HepG2 (cell line): ENCODE results near the gene SOWAHD. TPM values are rescaled to one million over a fixed set of nuclear protein-coding genes. Genes with fewer than 3 reads are reported as not detected.

Source experiments
- ATAC-seq: fragments of 200-7000 bp; cut with Tn5 transposase; 3 replicates; pipeline ENCODE4 v1.9.1; 2020; ENCODE audit warnings: mild to moderate bottlenecking, moderate library complexity
- BruUV-seq: library from RNA; stranded (reverse); fragments of 400-500 nt; replicated peaks from 2 replicates; lab custom pipeline; 2021; lab: Mats Ljungman, UMichigan
- CTCF ChIA-PET: fragments of 300-600 bp; formaldehyde crosslinking; extraction: SDS; loops from one replicate; lab custom pipeline; 2021; ENCODE audit warnings: low total read pairs, inconsistent platforms, low intra/inter-chr PET ratio; lab: Yijun Ruan, JAX
- POLR2A ChIA-PET: fragments of 350-600 bp; sonication (Branson Sonifier 250); formaldehyde crosslinking; loops from one replicate; lab custom pipeline; 2020; ENCODE audit warnings: antibody characterized with exemption, inconsistent platforms; lab: Yijun Ruan, JAX
- DNase-seq: peaks from one replicate; pipeline ENCODE4 v3.0.0-alpha.2; 2015; ENCODE audit warnings: low spot score
- FAIRE-seq: peaks from 3 replicates; lab custom pipeline; 2011; peaks lifted over from hg19 to GRCh38; lab: Jason Lieb, UNC
- H2AFZ ChIP-seq: one replicate; pipeline ENCODE4 v1.6.1; 2011; ENCODE audit warnings: low read length, inconsistent platforms
- H3K27ac ChIP-seq: fragments of 300-600 bp; 3 replicates; pipeline ENCODE4 v1.8.0; 2011; ENCODE audit warnings: mixed run types, mild to moderate bottlenecking, mixed read lengths, low read length, inconsistent platforms; ENCODE audit not compliant: insufficient read depth; ENCODE audit errors: extremely low read length
- H3K27me3 ChIP-seq, 2 experiments: fragments of 200-600 bp in 1 of 2; 2 replicates in 1 of 2; 3 replicates in 1 of 2; pipeline versions ENCODE4 v1.6.0 to v1.8.0; 2011; ENCODE audit warnings: low read length in 2 of 2, mild to moderate bottlenecking in 2 of 2, moderate library complexity in 2 of 2, inconsistent platforms in 1 of 2; ENCODE audit not compliant: insufficient read depth in 2 of 2, control insufficient read depth in 1 of 2
- H3K36me3 ChIP-seq, 2 experiments: fragments of 200-600 bp in 1 of 2; replicated peaks in 1 of 2; 2 replicates in 1 of 2; 3 replicates in 1 of 2; pipeline versions ENCODE4 v1.5.1 to v1.8.0; 2011; ENCODE audit warnings: low read length in 2 of 2, inconsistent platforms in 1 of 2; ENCODE audit not compliant: insufficient read depth in 2 of 2, control insufficient read depth in 1 of 2
- H3K4me1 ChIP-seq: 2 replicates; pipeline ENCODE4 v1.5.1; 2012; ENCODE audit warnings: low read length, inconsistent platforms; ENCODE audit not compliant: insufficient read depth
- H3K4me2 ChIP-seq: 2 replicates; pipeline ENCODE4 v1.6.0; 2011; ENCODE audit warnings: low read depth, low read length, inconsistent platforms
- H3K4me3 ChIP-seq, 3 experiments: fragments of 200-600 bp in 1 of 3; sonication (generic), shearing (Covaris generic) in 1 of 3; replicated peaks in 1 of 3; 2 replicates each; pipeline ENCODE4 v1.5.1; 2011 to 2016; ENCODE audit warnings: low read length in 3 of 3, inconsistent platforms in 2 of 3, low read depth in 2 of 3, mild to moderate bottlenecking in 2 of 3, control low read depth in 1 of 3, mixed read lengths in 1 of 3; ENCODE audit not compliant: insufficient read depth in 1 of 3
- H3K79me2 ChIP-seq: one replicate; pipeline ENCODE4 v1.6.1; 2011; ENCODE audit warnings: low read length, inconsistent platforms; ENCODE audit not compliant: insufficient read depth
- H3K9ac ChIP-seq: 2 replicates; pipeline ENCODE4 v1.6.0; 2011; ENCODE audit warnings: mild to moderate bottlenecking, low read depth, low read length, inconsistent platforms; ENCODE audit not compliant: insufficient read depth
- H3K9me3 ChIP-seq: 2 replicates; pipeline ENCODE4 v1.5.1; 2012; ENCODE audit warnings: mild to moderate bottlenecking, low read length
- H4K20me1 ChIP-seq: 2 replicates; pipeline ENCODE4 v1.6.0; 2011; ENCODE audit warnings: inconsistent platforms, mild to moderate bottlenecking, low read length, moderate library complexity; ENCODE audit not compliant: insufficient read depth
- MXI1 ChIP-seq: IDR thresholded peaks from 3 replicates; pipeline ENCODE4 v1.6.1; 2012; ENCODE audit warnings: low read depth, low read length, inconsistent platforms, borderline replicate concordance
- PAF1 ChIP-seq: IDR thresholded peaks from 2 replicates; pipeline ENCODE4 v1.6.1; 2016; ENCODE audit warnings: missing genetic modification reagents, missing compliant biosample characterization
- PHF20 ChIP-seq: sonication (generic); formaldehyde crosslinking; IDR thresholded peaks from 2 replicates; pipeline ENCODE4 v1.5.0; 2020; ENCODE audit warnings: mild to moderate bottlenecking, missing genetic modification reagents
- TCF12 ChIP-seq, 2 experiments: fragments of 450-650 bp in 1 of 2; sonication (generic) in 1 of 2; formaldehyde crosslinking in 1 of 2; IDR thresholded peaks; 2 replicates each; pipeline versions ENCODE4 v1.6.1 to v1.8.0; 2017 to 2022; ENCODE audit warnings: antibody characterized with exemption in 1 of 2, mild to moderate bottlenecking in 1 of 2, missing genetic modification reagents in 1 of 2, moderate library complexity in 1 of 2
- ZNF619 ChIP-seq: sonication (generic); formaldehyde crosslinking; IDR thresholded peaks from 2 replicates; pipeline ENCODE4 v1.4.0; 2020; ENCODE audit warnings: mild to moderate bottlenecking, missing genetic modification reagents
- ZNF775 ChIP-seq: sonication (generic); formaldehyde crosslinking; IDR thresholded peaks from 2 replicates; pipeline ENCODE4 v1.4.0; 2020; ENCODE audit warnings: missing genetic modification reagents, mild to moderate bottlenecking, moderate library complexity, borderline replicate concordance
- ZSCAN30 ChIP-seq: sonication (generic); formaldehyde crosslinking; IDR thresholded peaks from 2 replicates; pipeline ENCODE4 v1.5.0; 2020; ENCODE audit warnings: mild to moderate bottlenecking, missing genetic modification reagents
- WGBS: methylation state at CpG from one replicate; pipeline ENCODE4 v1.1.6; 2017; ENCODE audit warnings: low lambda C conversion rate; 5-methylcytosine and 5-hydroxymethylcytosine counted together
- in situ Hi-C: cut with HindIII; loops from 2 replicates; pipeline ENCODE4 v1.10.0; 2017; ENCODE audit warnings: low pct_unique_long_range_greater_than_20kb; ENCODE audit not compliant: extremely low pct_ligation_motif_present
- intact Hi-C: fragments of 100-400 bp; cut with micrococcal nuclease; formaldehyde crosslinking; loops from one replicate; pipeline ENCODE4 v1.10.0; 2022; ENCODE audit not compliant: unreplicated experiment
- polyA plus RNA-seq, 8 experiments: library from polyadenylated mRNA; depleted of rRNA in 3 of 8; stranded (reverse) in 7 of 8; unstranded in 1 of 8; fragments of >200 nt; fragmentation: Illumina TruSeq in 4 of 8; extraction: Trizol in 4 of 8; gene quantifications; 2 replicates each; pipeline versions ENCODE4 v1.2.1 to v1.2.3, GENCODE V29; 2011 to 2016; ENCODE audit warnings: low read depth in 4 of 8, missing spikeins in 1 of 8, mixed read lengths in 1 of 8; ENCODE audit not compliant: insufficient read depth in 1 of 8
- total RNA-seq, 5 experiments: library from RNA; depleted of rRNA; stranded (reverse); fragments of >200 nt; fragmentation: Illumina TruSeq; extraction: Trizol; gene quantifications; 2 replicates each; pipeline ENCODE4 v1.2.3, GENCODE V29; 2016; ENCODE audit warnings: low read depth in 1 of 5
- TF ChIP-seq, protein P1 (sequence below): sonication (generic); formaldehyde crosslinking; IDR thresholded peaks from 2 replicates; pipeline ENCODE4 v1.4.0; 2020; ENCODE audit warnings: mild to moderate bottlenecking, missing genetic modification reagents
- TF ChIP-seq, protein P2 (sequence below): sonication (generic); formaldehyde crosslinking; IDR thresholded peaks from 2 replicates; pipeline ENCODE4 v1.4.0; 2020; ENCODE audit warnings: low read depth, missing genetic modification reagents
- TF ChIP-seq, protein P3 (sequence below): IDR thresholded peaks from 2 replicates; pipeline ENCODE4 v1.6.1; 2012; ENCODE audit warnings: low read depth, low read length, improper control_type of control experiment
- TF ChIP-seq, protein P4 (sequence below): sonication (generic); formaldehyde crosslinking; IDR thresholded peaks from 2 replicates; pipeline ENCODE4 v1.4.0; 2020; ENCODE audit warnings: missing genetic modification reagents

SOWAHD gene
- total and polyA plus RNA-seq, 2 of the 13 experiments (the other 11 are each of a cell fraction or from before 2014, with no cell fraction given): 1.0 to 1.3 TPM

DNA sequence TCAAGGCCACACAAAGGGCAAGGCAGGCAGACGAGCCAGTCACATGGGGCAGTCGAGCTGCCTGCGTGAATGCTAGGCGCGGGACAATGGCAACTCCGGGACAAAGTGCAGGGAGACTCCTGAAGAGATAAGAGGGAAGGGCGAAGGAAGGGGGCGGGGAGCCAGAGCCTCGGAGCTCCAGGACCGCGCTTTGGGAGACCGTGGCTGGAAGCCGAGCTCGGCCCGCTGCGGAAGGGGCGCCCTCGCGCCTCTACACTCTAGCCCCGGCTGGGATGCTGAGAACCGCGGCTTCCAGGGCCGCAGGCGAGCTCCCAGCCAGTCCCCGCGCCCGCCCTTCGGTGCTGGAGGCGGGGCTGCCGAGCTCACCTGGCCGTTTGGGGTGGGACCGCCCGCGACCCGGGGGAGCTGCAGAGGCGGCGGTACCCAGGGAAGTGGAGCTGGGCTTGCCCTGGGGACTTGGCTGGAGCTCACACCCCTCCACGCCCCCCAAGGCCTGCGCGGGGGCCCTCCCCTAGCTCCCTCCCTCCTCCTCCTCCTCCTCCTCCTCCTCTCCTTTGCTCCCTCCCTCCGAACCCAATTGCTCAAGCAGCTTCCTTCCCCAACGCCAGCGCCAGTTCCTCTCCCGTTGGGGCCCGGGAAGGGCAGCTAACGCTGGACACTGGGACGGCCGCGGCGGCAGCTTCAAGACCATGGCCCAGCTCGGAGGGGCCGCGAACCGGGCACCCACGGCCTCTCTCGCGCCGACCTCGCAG lies at the start of gene SOWAHD (continued):
- TF ChIP-seq, protein P1, sequence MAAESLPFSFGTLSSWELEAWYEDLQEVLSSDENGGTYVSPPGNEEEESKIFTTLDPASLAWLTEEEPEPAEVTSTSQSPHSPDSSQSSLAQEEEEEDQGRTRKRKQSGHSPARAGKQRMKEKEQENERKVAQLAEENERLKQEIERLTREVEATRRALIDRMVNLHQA (CRISPR knock-in tag): no peak
- TF ChIP-seq ZNF619: no peak
- TF ChIP-seq ZNF775 (CRISPR knock-in tag): no peak
- peak; percentile 44; the same call in 1 of the 3 replicates for TF ChIP-seq MXI1
- TF ChIP-seq TCF12 (IDR thresholded peaks at IDR 0.05): no peak
- TF ChIP-seq TCF12 (CRISPR knock-in tag; IDR thresholded peaks at IDR 0.05): no peak
- TF ChIP-seq, protein P2, sequence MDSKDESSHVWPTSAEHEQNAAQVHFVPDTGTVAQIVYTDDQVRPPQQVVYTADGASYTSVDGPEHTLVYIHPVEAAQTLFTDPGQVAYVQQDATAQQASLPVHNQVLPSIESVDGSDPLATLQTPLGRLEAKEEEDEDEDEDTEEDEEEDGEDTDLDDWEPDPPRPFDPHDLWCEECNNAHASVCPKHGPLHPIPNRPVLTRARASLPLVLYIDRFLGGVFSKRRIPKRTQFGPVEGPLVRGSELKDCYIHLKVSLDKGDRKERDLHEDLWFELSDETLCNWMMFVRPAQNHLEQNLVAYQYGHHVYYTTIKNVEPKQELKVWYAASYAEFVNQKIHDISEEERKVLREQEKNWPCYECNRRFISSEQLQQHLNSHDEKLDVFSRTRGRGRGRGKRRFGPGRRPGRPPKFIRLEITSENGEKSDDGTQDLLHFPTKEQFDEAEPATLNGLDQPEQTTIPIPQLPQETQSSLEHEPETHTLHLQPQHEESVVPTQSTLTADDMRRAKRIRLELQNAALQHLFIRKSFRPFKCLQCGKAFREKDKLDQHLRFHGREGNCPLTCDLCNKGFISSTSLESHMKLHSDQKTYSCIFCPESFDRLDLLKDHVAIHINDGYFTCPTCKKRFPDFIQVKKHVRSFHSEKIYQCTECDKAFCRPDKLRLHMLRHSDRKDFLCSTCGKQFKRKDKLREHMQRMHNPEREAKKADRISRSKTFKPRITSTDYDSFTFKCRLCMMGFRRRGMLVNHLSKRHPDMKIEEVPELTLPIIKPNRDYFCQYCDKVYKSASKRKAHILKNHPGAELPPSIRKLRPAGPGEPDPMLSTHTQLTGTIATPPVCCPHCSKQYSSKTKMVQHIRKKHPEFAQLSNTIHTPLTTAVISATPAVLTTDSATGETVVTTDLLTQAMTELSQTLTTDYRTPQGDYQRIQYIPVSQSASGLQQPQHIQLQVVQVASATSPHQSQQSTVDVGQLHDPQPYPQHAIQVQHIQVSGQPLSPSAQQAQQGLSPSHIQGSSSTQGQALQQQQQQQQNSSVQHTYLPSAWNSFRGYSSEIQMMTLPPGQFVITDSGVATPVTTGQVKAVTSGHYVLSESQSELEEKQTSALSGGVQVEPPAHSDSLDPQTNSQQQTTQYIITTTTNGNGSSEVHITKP (CRISPR knock-in tag): no peak
- no peak for TF ChIP-seq PAF1 (CRISPR knock-in tag)
- TF ChIP-seq, all 625 proteins: peak for 120

DNA sequence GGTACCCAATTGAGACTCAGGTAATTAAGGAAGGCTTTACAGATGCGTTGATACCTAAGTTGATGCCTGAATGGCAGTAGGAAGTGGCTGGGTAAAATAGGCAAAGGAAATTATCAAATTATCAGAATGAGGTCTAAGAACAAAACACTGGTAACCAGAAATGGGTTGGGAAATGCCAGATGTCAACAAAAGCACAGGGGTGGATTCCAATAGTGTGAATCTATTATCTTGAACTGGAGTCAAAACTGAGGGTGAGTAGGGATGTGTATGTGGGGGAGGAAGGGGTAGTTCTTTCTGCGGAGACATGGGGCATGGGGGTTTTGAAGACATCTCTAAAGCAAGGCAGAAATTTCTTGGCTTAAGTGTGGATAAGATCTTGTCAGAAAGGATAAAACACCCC lies 49.5 kb upstream of the SOWAHD start:
- Histone ChIP-seq H3K27me3 (no peaks in the 10 kb centered on the region), H4K20me1 (no peaks in the 10 kb centered on the region), H3K79me2 (no peaks in the 10 kb centered on the region), H3K4me2 (no peak overlapping the region), H3K27ac (no peak overlapping the region), H3K4me1 (no peaks in the 10 kb centered on the region), H3K36me3 (no peaks in the 10 kb centered on the region), H3K9ac (no peak overlapping the region), H2AFZ (no peak overlapping the region), H3K9me3 (no peaks in the 10 kb centered on the region), H3K4me3 (no peak overlapping the region)
- POLR2A ChIA-PET: no interaction called here
- WGBS: 44% methylated on average over 2 of the region's 2 CpGs
- FAIRE-seq (no peak), ATAC-seq (no peak), DNase-seq (no peak)
- BruUV-seq: no TSS peak
- CTCF ChIA-PET: no interaction called here
- intact Hi-C loops: no loop called here
- in situ Hi-C loops: no loop called here
- TF ChIP-seq, protein P3, sequence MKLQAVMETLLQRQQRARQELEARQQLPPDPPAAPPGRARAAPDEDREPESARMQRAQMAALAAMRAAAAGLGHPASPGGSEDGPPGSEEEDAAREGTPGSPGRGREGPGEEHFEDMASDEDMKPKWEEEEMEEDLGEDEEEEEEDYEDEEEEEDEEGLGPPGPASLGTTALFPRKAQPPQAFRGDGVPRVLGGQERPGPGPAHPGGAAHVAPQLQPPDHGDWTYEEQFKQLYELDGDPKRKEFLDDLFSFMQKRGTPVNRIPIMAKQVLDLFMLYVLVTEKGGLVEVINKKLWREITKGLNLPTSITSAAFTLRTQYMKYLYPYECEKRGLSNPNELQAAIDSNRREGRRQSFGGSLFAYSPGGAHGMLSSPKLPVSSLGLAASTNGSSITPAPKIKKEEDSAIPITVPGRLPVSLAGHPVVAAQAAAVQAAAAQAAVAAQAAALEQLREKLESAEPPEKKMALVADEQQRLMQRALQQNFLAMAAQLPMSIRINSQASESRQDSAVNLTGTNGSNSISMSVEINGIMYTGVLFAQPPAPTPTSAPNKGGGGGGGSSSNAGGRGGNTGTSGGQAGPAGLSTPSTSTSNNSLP: no peak
- TF ChIP-seq PHF20 (CRISPR knock-in tag) (no peak), ZSCAN30 (CRISPR knock-in tag) (no peak)
- TF ChIP-seq, protein P4, sequence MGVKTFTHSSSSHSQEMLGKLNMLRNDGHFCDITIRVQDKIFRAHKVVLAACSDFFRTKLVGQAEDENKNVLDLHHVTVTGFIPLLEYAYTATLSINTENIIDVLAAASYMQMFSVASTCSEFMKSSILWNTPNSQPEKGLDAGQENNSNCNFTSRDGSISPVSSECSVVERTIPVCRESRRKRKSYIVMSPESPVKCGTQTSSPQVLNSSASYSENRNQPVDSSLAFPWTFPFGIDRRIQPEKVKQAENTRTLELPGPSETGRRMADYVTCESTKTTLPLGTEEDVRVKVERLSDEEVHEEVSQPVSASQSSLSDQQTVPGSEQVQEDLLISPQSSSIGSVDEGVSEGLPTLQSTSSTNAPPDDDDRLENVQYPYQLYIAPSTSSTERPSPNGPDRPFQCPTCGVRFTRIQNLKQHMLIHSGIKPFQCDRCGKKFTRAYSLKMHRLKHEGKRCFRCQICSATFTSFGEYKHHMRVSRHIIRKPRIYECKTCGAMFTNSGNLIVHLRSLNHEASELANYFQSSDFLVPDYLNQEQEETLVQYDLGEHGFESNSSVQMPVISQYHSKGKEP (CRISPR knock-in tag): no peak
